Peyer's patch (tissue), 4 donors: ENCODE results near the gene CUL7. TPM values are rescaled to one million over a fixed set of nuclear protein-coding genes. Genes with fewer than 3 reads are reported as not detected.

Experiments
- DNase-seq, 3 donors: peaks; one replicate each; pipeline ENCODE4 v3.0.0-alpha.2; 2017 to 2019
- H3K27ac ChIP-seq, 4 donors: fragments of 200-600 bp; sonication (generic); one replicate each; pipeline ENCODE4 v1.5.1; 2016 to 2019
- H3K27me3 ChIP-seq, 2 donors: fragments of 200-600 bp; sonication (generic); one replicate each; pipeline ENCODE4 v1.5.1; 2019
- H3K36me3 ChIP-seq, 3 donors: fragments of 200-600 bp; sonication (generic); one replicate each; pipeline ENCODE4 v1.5.1; 2016 to 2019
- H3K4me1 ChIP-seq, 4 donors: fragments of 200-600 bp; sonication (generic); one replicate each; pipeline ENCODE4 v1.5.1; 2016 to 2019
- H3K4me3 ChIP-seq, 4 donors: fragments of 200-600 bp; sonication (generic); 1 replicate in 3 of 4; 2 replicates in 1 of 4; pipeline ENCODE4 v1.5.1; 2016 to 2019; ENCODE audit warnings: mild to moderate bottlenecking in 1 of 4
- H3K9me3 ChIP-seq, 4 donors: fragments of 200-600 bp; sonication (generic); one replicate each; pipeline ENCODE4 v1.5.1; 2016 to 2019; ENCODE audit warnings: mild to moderate bottlenecking in 1 of 4
- POLR2A ChIP-seq, 2 donors: fragments of 450-650 bp; IDR thresholded peaks; one replicate each; pipeline ENCODE4 v1.5.1; 2017; ENCODE audit warnings: antibody characterized with exemption in 2 of 2, mild to moderate bottlenecking in 2 of 2, moderate library complexity in 2 of 2
- total RNA-seq, 4 donors: library from RNA; depleted of rRNA; stranded (reverse); fragments of >200 nt; gene quantifications; one replicate each; pipeline ENCODE4 v1.1.0, GENCODE V29; 2016
- TF ChIP-seq, protein P1 (sequence below), 6 experiments: fragments of 450-650 bp in 4 of 6; fragments of 200-600 bp in 2 of 6; sonication (generic) in 1 of 6; IDR thresholded peaks; one replicate each; pipeline ENCODE4 v1.5.1; 2017 to 2019; ENCODE audit warnings: antibody characterized with exemption in 6 of 6, mild to moderate bottlenecking in 3 of 6, moderate library complexity in 1 of 6

Gene CUL7
- total RNA-seq: 10 to 100 TPM; 19.4 to 33.0 (median 23.1) TPM

DNA sequence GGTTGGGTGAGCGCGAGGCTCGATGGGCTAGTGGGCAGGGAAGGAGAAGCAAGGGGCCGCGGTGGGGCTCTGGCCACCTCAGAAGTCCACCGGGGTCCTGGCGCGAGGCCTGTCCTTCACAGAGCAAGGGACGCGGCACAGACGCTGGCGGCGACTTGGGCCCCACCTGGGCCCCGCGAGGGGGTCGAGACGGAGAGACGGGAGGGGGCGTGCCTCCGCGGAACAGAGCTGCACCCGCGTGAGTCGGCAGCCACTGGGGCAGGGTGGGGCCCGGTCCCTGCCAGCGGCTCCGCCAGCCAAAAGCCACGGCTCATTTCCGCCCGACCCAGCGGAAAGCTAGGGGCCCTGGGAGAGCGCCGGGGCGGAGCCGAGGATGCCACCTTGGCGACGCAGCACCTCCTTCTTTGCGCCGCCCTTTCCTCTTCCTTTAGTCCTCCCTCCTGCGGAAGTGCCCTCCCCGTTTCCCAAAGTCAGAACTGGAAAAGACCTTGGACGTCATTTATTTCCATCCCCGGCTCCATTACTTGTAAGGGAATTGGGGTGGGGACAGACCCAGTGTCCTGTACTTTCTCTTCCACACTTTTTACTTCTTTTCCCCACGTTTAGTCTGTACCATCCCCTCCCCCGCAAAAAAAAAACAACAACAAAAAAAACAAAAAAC lies at the start of gene CUL7:
TSS of gene CUL7 (minus strand) at position 307 of the 661 bp plus-strand sequence. CDS start 1,063 bp downstream, outside the sequence.
- peaks cover 0 to 46% (median 0%) of the 10 kb centered on the region in 3 donors for H3K36me3 ChIP-seq

DNA sequence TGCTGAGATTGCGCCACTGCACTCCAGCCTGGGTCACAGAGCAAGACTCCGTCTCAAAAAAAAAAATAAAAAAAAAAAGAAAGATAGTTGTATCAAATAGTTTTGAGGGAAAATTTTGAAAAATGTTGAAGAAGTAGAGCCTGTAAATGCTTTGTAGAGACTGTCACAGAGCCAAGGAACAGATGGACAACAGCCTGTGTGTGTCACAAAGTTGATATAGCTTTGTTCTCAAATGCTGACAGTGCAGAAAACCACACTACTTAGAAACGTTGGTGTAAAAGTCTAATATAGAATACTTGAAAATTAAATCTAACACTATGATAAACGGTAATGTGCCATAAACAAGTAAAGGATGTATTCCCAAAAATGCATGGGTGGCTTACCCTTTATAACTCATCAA lies 47.8 kb upstream of the CUL7 start:
- Histone ChIP-seq H3K9me3 (no peaks in the 10 kb centered on the region), H3K27me3 (no peaks in the 10 kb centered on the region), H3K4me1 (no peaks in the 10 kb centered on the region), H3K4me3 (no peak overlapping the region), H3K36me3 (no peaks in the 10 kb centered on the region), H3K27ac (no peak overlapping the region)
- DNase-seq: no peak
- TF ChIP-seq POLR2A (IDR thresholded peaks at IDR 0.05): no peak
- TF ChIP-seq, protein P1, sequence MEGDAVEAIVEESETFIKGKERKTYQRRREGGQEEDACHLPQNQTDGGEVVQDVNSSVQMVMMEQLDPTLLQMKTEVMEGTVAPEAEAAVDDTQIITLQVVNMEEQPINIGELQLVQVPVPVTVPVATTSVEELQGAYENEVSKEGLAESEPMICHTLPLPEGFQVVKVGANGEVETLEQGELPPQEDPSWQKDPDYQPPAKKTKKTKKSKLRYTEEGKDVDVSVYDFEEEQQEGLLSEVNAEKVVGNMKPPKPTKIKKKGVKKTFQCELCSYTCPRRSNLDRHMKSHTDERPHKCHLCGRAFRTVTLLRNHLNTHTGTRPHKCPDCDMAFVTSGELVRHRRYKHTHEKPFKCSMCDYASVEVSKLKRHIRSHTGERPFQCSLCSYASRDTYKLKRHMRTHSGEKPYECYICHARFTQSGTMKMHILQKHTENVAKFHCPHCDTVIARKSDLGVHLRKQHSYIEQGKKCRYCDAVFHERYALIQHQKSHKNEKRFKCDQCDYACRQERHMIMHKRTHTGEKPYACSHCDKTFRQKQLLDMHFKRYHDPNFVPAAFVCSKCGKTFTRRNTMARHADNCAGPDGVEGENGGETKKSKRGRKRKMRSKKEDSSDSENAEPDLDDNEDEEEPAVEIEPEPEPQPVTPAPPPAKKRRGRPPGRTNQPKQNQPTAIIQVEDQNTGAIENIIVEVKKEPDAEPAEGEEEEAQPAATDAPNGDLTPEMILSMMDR (IDR thresholded peaks at IDR 0.05): no peak

More for the DNA sequence above, at the start of gene CUL7:
- Histone ChIP-seq H3K4me3 (peak within 1 kb of the TSS; percentile 65 to 85 (median 80)), H3K27ac (peak within 1 kb of the TSS; percentile 85 to 96 (median 90)), H3K4me1 (peaks cover 0 to 22% (median 6%) of the 10 kb centered on the region in 4 donors), H3K9me3 (no peaks in the 10 kb centered on the region), H3K27me3 (no peaks in the 10 kb centered on the region)
- peak; percentile 73 to 88 for TF ChIP-seq POLR2A (IDR thresholded peaks at IDR 0.05)
- TF ChIP-seq, protein P1 (IDR thresholded peaks at IDR 0.05): peak in 1 of 6 experiments; percentile 1
- peak; percentile 88 to 96 (median 95) for DNase-seq

DNA sequence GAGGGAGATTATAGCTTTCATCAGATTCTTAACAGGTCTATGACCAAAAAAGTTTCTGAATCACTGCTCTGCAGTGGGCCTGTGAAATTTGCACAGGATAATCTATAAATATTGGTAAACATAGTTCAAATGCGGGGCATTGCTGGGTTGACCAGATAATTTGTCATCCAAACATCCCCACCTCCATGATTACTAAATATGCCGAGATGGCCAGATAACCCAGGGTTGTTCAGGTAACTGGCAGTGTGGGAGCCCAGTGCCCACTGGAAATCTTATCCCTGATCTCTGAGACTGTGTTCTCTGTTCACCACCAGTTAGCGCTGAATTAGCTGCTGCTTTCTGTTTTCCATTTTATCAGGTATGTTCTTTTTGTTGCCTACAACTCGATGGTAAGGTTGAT lies 43.9 kb upstream of the CUL7 start:
- Histone ChIP-seq H3K27me3 (no peaks in the 10 kb centered on the region), H3K36me3 (no peaks in the 10 kb centered on the region), H3K27ac (no peak overlapping the region), H3K9me3 (no peaks in the 10 kb centered on the region), H3K4me1 (peaks cover 0 to 15% (median 0%) of the 10 kb centered on the region in 4 donors), H3K4me3 (no peak overlapping the region)
- TF ChIP-seq POLR2A (IDR thresholded peaks at IDR 0.05): no peak
- no peak for DNase-seq

DNA sequence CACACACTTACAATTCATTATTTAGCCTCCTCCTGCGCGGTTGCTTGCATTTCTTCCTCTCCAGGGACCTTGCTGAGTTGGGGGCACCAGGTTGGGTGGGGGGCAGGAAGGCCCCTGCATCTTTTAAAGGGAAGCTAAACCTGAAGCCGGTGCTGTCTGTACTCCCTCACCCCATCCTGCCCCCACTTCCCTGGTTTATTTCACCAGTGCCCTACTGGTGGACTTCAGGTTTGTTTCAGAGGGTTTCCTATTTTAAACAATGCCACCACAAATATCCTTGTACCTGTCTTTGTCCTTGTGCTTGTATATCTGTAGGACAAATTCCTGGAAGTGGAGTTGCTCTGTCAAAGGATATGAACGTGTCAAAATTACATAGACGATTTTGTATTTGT lies 43.4 kb upstream of the CUL7 start:
- Histone ChIP-seq H3K4me3 (no peak overlapping the region), H3K27ac (no peak overlapping the region), H3K36me3 (no peaks in the 10 kb centered on the region), H3K9me3 (no peaks in the 10 kb centered on the region), H3K27me3 (no peaks in the 10 kb centered on the region), H3K4me1 (peaks cover 0 to 15% (median 0%) of the 10 kb centered on the region in 4 donors)
- no peak for TF ChIP-seq POLR2A (IDR thresholded peaks at IDR 0.05)
- TF ChIP-seq, protein P1 (IDR thresholded peaks at IDR 0.05): no peak
- DNase-seq: no peak

DNA sequence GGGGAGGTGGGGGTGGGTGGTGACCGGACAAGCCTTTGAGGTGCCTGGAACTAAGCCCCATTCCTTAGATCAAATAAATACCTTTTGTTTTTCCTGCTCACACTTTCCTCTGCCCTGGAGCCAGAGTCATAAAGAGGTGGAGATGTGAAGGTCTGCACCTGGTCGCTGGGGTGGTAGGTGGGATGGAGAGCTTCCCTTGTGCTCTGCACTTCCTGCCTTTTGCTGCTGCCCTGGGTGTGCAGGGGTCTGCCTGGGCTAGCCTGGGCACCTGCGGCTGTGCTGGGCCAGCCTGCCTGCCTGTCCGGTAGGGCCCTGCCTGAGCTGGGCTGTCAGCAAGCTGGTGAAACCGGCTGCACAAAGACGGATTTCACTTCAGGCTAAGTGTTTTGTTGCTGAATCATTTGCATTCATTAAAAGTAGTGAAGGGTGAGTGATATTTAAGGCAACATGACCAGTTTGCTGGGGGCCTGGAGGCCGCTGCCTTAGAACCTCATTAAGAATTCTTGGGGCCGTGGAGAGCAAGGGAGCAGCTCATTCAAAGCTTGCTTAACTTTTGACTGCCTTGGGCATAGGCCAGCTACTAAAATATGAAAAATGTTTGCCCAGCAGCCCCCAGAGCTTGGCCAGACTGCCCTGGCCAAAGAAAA lies 42.9 kb upstream of the CUL7 start:
- Histone ChIP-seq H3K9me3 (no peaks in the 10 kb centered on the region), H3K4me3 (no peak overlapping the region), H3K27ac (peak overlapping the region in 1 of 4 donors; percentile 14), H3K27me3 (no peaks in the 10 kb centered on the region), H3K36me3 (no peaks in the 10 kb centered on the region), H3K4me1 (peaks cover 0 to 15% (median 0%) of the 10 kb centered on the region in 4 donors)
- TF ChIP-seq, protein P1 (IDR thresholded peaks at IDR 0.05): no peak
- no peak for TF ChIP-seq POLR2A (IDR thresholded peaks at IDR 0.05)
- no peak for DNase-seq

DNA sequence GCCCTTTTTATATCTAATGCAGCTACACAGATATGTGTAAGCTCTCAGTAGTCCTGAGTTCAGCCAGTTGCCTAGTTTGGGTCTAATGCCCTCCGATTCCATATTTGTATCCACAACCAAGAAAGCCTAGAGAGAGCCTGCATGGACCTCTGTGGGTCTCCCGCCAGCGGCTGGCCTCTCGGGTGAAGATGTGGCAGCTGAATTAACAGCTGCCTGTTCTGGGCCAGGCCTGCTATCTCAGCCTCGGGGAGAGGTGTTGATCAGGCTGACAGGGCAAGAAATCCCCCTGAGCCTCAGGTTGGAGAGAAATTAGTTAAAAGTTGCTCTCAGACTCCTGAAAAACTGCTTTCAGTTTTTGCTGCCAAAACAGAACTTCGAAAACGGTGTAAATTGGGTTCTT lies 42.3 kb upstream of the CUL7 start:
- Histone ChIP-seq H3K36me3 (no peaks in the 10 kb centered on the region), H3K27ac (no peak overlapping the region), H3K4me1 (peaks cover 0 to 15% (median 0%) of the 10 kb centered on the region in 4 donors), H3K27me3 (no peaks in the 10 kb centered on the region), H3K4me3 (no peak overlapping the region), H3K9me3 (no peaks in the 10 kb centered on the region)
- DNase-seq: no peak
- no peak for TF ChIP-seq POLR2A (IDR thresholded peaks at IDR 0.05)
- TF ChIP-seq, protein P1 (IDR thresholded peaks at IDR 0.05): no peak
